ENCODE results near the gene TACC3.
"Not testable (repeated sequence)": the region's sequence is repeated elsewhere in the genome, so short reads cannot be mapped to it uniquely, and the experiment has no call there.

TACC3 gene

GRCh38 chr4:1721003-1721665 lies at the start of gene TACC3, which contains the start of gene TMEM129:
TACC3 (plus strand) TSS chr4:1721521; CDS start chr4:1723422, 1,901 bp downstream.
TMEM129 (minus strand) TSS chr4:1721323; CDS start chr4:1720837, 486 bp downstream.
- DNase-seq (ENCODE audit: low read depth in 2 of 2), result peak; percentile 88 to 91

- no peak for DNase-seq (ENCODE audit: low read depth in 2 of 2)
Measured at GRCh38 chr4:1673671-1674070, 47.6 kb upstream of the TACC3 start.

GRCh38 chr4:1674682-1675081 lies 46.6 kb upstream of the TACC3 start:
- DNase-seq (ENCODE audit: low read depth in 2 of 2), result no peak

GRCh38 chr4:1675136-1675801 lies 46.1 kb upstream of the TACC3 start:
- DNase-seq (ENCODE audit: low read depth in 2 of 2), result no peak

- DNase-seq (ENCODE audit: low read depth in 2 of 2), result no peak
Measured at GRCh38 chr4:1675802-1676137, 45.6 kb upstream of the TACC3 start.

GRCh38 chr4:1676605-1677525 lies 44.5 kb upstream of the TACC3 start:
- DNase-seq (ENCODE audit: low read depth in 2 of 2), result no peak

GRCh38 chr4:1678244-1678643 lies 43.1 kb upstream of the TACC3 start:
- no peak for DNase-seq (ENCODE audit: low read depth in 2 of 2)

- no peak for DNase-seq (ENCODE audit: low read depth in 2 of 2)
Measured at GRCh38 chr4:1682860-1683259, 38.5 kb upstream of the TACC3 start.

- no peak for DNase-seq (ENCODE audit: low read depth in 2 of 2)
Measured at GRCh38 chr4:1683261-1683735, 38.0 kb upstream of the TACC3 start.

GRCh38 chr4:1683736-1684505 lies 37.4 kb upstream of the TACC3 start, which contains the start of gene FAM53A:
FAM53A (minus strand) TSS chr4:1684313; CDS start chr4:1668741, 15,572 bp downstream.
- peak; percentile 2 to 92 for DNase-seq (ENCODE audit: low read depth in 2 of 2)

GRCh38 chr4:1684506-1685234 lies 36.7 kb upstream of the TACC3 start:
- peak in 1 of 2 donors; percentile 78 for DNase-seq (ENCODE audit: low read depth in 2 of 2)

- no peak for DNase-seq (ENCODE audit: low read depth in 2 of 2)
Measured at GRCh38 chr4:1685235-1686150, 35.8 kb upstream of the TACC3 start.

- DNase-seq (ENCODE audit: low read depth in 2 of 2), result no peak
Measured at GRCh38 chr4:1686440-1687036, 34.8 kb upstream of the TACC3 start.

GRCh38 chr4:1690698-1691097 lies 30.6 kb upstream of the TACC3 start:
- DNase-seq (ENCODE audit: low read depth in 2 of 2), result no peak

GRCh38 chr4:1691737-1692373 lies 29.5 kb upstream of the TACC3 start:
- no peak for DNase-seq (ENCODE audit: low read depth in 2 of 2)

- DNase-seq (ENCODE audit: low read depth in 2 of 2), result peak; percentile 52 to 65
Measured at GRCh38 chr4:1693131-1693896, 28.0 kb upstream of the TACC3 start.

GRCh38 chr4:1695913-1696312 lies 25.4 kb upstream of the TACC3 start:
- no peak for DNase-seq (ENCODE audit: low read depth in 2 of 2)

GRCh38 chr4:1701671-1702070 lies 19.6 kb upstream of the TACC3 start:
- DNase-seq (ENCODE audit: low read depth in 2 of 2), result not testable (repeated sequence)
